ENCODE results near the gene TMPRSS6.

Gene TMPRSS6

GRCh38 chr22:37117092-37117491 lies 7.6 kb upstream of the TMPRSS6 start:
- DNase-seq (ENCODE audit: low spot score) = no peak

DNA sequence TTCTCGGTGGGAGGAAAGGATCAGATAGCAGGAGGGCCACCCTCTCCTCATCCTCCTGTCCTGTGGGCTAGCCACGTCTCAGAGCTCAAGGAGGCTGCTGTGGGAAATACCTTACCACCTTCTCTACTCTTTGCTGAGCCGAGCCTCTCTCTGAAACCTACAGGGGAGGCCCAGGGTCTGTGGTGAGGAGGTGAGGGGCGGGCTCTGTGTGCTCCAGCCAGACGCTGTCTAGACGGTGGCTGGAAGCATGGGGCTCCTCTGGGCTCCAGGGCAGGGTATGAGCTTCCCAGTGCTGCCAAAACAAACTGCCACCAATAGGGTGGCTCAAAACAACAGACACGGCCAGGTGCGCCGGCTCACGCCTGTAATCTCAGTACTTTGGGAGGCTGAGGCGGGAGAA lies 5.5 kb upstream of the TMPRSS6 start:
- DNase-seq (ENCODE audit: low spot score) = no peak

GRCh38 chr22:37113757-37114156 lies 4.2 kb upstream of the TMPRSS6 start:
- DNase-seq (ENCODE audit: low spot score) = no peak

- no peak for DNase-seq (ENCODE audit: low spot score)
These were observed 2.7 kb upstream of the TMPRSS6 start for GRCh38 chr22:37112084-37112728.

GRCh38 chr22:37111156-37111717 lies 1.7 kb upstream of the TMPRSS6 start:
- DNase-seq (ENCODE audit: low spot score) = no peak

GRCh38 chr22:37107816-37108621 lies 1.5 kb downstream of the TMPRSS6 start:
- DNase-seq (ENCODE audit: low spot score) = no peak

DNA sequence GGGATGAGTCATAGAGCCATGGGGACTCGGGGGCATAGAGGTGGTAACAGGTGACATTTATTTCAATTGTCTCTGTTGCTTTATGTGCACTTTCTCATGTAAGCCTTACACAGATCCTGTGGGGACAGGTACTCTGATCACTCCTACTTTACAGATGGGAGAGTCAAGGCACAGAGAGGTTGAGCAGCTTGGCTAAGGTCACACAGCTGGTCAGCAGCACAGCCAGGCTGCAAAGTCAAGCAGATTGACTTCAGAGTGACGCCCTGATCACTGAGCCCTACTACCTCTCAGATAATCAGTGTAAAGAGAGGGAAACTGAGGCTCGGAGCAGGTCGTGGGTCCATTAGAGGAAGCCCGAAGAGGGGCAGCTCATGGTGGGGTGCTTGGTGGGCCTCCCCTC lies 3.5 kb downstream of the TMPRSS6 start:
- DNase-seq (ENCODE audit: low spot score) = no peak

DNA sequence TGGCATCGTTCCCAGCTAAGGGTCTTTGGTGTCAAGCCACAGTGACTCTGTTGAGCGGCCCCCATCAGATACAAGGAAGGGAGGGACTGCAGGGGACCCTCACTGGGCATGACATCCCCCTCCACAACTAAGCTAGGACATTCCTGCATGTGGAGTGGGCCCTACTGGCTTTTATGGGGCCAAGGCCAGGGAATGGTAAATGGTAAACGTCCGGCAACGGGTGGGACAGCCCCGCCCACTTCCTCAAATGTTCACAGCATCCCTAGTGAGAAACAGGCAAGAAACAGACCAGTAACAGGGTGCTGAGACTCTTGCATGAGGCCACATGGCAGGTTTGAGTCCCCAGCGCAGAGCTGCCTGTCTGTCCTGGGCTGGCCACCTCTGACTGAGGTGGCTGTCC lies 4.4 kb downstream of the TMPRSS6 start:
- no peak for DNase-seq (ENCODE audit: low spot score)

DNA sequence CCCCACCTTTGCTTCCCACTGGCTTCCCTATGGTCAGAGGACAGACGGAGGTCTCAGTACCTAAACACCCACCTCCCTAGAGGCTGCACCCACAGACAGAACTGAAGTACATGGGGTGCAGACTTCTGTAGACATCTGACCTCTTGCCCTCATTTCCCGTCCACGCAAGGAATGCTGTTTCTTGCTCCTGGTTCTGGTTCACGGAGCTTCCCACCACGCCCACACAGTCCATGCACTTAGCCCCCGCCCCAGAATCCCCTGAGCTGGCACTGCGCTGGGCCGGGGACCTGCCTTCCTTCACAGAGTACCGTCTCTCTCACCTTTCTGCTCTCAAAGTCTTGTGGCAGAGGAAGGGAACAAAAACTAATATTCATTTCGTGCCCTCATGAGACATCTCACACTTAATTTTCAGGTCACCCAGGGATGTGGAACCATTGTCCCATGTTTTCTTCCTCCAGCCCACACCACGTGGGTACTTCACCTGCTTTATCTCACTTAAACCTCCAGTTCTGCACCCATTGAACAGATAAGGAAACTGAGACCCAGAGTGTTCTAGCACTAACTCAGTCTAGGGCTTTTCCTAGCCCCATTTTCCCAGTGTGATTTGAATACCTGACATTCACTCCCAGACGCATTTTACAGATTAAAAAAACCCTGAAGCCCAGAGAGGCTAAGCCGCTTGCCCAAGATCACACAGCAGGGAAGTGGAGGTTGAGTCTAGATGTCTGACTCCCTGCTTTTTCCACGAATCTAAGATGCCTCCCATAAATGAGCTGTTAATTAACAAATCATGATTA lies 5.7 kb downstream of the TMPRSS6 start:
- no peak for DNase-seq (ENCODE audit: low spot score)

DNA sequence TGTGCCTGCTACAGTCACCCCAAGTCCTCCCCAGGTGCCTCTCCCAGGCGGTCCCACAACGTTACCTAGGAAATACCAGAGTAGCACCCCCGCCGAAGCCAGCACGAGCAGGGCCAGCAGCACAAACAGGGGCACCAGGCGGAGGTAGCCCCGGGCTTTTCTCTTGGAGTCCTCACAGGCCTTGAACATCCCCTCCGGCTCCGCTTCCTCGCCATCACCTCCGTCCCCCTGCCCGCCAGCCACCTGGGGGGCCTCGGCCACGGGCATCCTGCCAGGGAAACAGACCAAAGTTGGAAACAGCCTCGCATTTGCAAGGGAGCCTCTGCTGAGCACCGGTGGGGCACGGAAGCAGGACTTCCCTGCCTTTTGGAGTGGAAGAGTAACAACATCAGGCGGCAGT lies 6.4 kb downstream of the TMPRSS6 start:
- no peak for DNase-seq (ENCODE audit: low spot score)

- no peak for DNase-seq (ENCODE audit: low spot score)
These were observed 8.0 kb downstream of the TMPRSS6 start for GRCh38 chr22:37101311-37102066.

- DNase-seq (ENCODE audit: low spot score) = no peak
These were observed 8.9 kb downstream of the TMPRSS6 start for GRCh38 chr22:37100589-37101127.

DNA sequence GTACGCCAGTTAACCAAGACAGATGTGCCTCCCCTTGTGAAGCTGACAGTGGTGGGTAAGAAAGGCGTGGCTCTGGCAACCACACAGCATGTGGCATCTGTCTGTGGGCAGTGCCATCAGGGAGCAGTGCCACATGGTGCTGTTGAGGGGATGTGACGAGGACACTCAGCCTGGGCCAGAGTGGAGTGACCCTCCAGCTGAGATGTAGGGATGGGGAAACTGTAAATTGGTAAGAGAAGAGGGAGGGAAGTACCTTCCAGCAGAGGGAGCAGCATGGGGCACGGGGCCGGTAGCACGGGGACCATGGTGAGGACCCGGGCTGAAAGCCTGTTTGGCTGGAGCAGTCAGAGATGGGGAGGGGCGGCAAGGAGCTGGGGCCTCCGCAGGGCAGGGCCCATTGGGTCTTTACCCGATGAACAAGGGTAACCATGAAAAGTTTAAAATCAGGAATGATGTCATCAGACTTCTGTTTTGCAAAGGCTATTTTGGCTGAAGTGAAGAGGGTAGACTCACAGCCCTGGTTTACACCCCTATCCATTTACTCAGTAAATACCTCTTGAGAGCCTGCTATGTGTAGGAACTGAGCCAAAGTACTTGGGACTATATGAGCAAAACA lies 10.4 kb downstream of the TMPRSS6 start:
- DNase-seq (ENCODE audit: low spot score) = no peak

GRCh38 chr22:37097346-37097745 lies 12.2 kb downstream of the TMPRSS6 start:
- no peak for DNase-seq (ENCODE audit: low spot score)

DNA sequence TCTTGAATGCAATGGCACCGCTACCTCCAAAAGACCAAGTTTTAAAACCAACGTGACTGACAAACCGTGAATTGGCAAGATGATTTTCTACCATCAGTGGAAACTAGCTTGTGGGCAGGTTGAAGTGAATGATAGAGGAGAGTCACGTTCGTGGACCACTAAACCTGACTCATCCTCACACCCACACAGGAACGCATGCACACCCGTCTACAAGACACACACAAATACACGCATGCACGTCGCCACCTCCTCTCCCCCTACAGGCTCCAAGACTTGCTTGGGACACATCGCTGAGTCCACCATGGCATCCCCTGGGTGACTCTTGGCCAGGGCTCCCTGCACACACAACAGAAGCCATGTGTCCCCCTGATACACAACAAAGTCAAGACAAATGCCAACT lies 14.4 kb downstream of the TMPRSS6 start:
- DNase-seq (ENCODE audit: low spot score) = no peak

- no peak for DNase-seq (ENCODE audit: low spot score)
These were observed 15.3 kb downstream of the TMPRSS6 start for GRCh38 chr22:37094239-37094638.

GRCh38 chr22:37092997-37093396 lies 16.5 kb downstream of the TMPRSS6 start:
- DNase-seq (ENCODE audit: low spot score) = no peak

DNA sequence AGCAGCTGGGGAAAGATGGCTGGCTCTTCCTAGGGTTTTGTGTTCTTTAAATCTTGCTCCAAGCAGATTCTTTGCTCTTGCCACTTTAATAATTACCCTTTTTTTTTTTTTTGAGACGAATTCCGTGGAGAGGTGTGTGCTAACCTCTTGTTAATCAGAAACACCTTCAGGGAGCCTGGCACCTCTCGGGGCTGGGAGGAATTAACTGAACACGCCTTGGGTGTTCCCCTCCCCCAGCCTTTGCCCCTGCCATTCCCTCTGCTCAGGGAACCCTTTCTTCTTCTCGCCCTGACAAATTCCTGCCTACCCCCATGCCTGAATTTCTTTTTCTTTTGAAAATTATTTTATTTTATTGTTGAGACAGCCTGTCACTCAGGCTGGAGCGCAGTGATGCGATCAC lies 17.5 kb downstream of the TMPRSS6 start:
- DNase-seq (ENCODE audit: low spot score) = no peak

- no peak for DNase-seq (ENCODE audit: low spot score)
These were observed 18.4 kb downstream of the TMPRSS6 start for GRCh38 chr22:37090920-37091695.

GRCh38 chr22:37089434-37089833 lies 20.1 kb downstream of the TMPRSS6 start:
- no peak for DNase-seq (ENCODE audit: low spot score)
